GM19238 (cell line): Measurements from ENCODE around the gene PNRC1.
"Not testable (repeated sequence)": the region's sequence is repeated elsewhere in the genome, so short reads cannot be mapped to it uniquely, and the experiment has no call there.

Experiments
- DNase-seq: peaks from one replicate; pipeline ENCODE4 v3.0.0; 2011; ENCODE audit warnings: low spot score; ENCODE audit not compliant: insufficient read length

PNRC1 gene

GRCh38 chr6:89058627-89059026, 21.9 kb upstream of the PNRC1 start:
- no peak for DNase-seq

- DNase-seq, result no peak
Measured at GRCh38 chr6:89059227-89059626, 21.3 kb upstream of the PNRC1 start.

GRCh38 chr6:89063881-89064280, 16.7 kb upstream of the PNRC1 start:
- no peak for DNase-seq

- DNase-seq, result not testable (repeated sequence)
Measured at GRCh38 chr6:89064931-89065330, 15.6 kb upstream of the PNRC1 start.

- not testable (repeated sequence) for DNase-seq
Measured at GRCh38 chr6:89066121-89066520, 14.4 kb upstream of the PNRC1 start.

GRCh38 chr6:89066940-89067646, 13.5 kb upstream of the PNRC1 start:
- no peak for DNase-seq

- no peak for DNase-seq
Measured at GRCh38 chr6:89067796-89068195, 12.8 kb upstream of the PNRC1 start.

- DNase-seq, result no peak
Measured at GRCh38 chr6:89068695-89069094, 11.9 kb upstream of the PNRC1 start.

GRCh38 chr6:89069536-89070163, 10.9 kb upstream of the PNRC1 start:
- DNase-seq, result no peak

GRCh38 chr6:89071036-89071435, 9.5 kb upstream of the PNRC1 start:
- no peak for DNase-seq

- no peak for DNase-seq
Measured at GRCh38 chr6:89073014-89073620, 7.4 kb upstream of the PNRC1 start.

GRCh38 chr6:89073840-89074239, 6.7 kb upstream of the PNRC1 start:
- no peak for DNase-seq

GRCh38 chr6:89079511-89080234, 878 bp upstream of the PNRC1 start:
- DNase-seq, result no peak

- DNase-seq, result no peak
Measured at GRCh38 chr6:89081129-89081422, 525 bp downstream of the PNRC1 start.

GRCh38 chr6:89081423-89082322, 1.1 kb downstream of the PNRC1 start:
- peak; percentile 83 for DNase-seq

GRCh38 chr6:89082486-89082891, 1.9 kb downstream of the PNRC1 start:
- no peak for DNase-seq

GRCh38 chr6:89084542-89084941, 4.0 kb downstream of the PNRC1 start:
- no peak for DNase-seq

- DNase-seq, result no peak
Measured at GRCh38 chr6:89084954-89085353, 4.4 kb downstream of the PNRC1 start.

- DNase-seq, result no peak
Measured at GRCh38 chr6:89085409-89086205, 5.1 kb downstream of the PNRC1 start.

- no peak for DNase-seq
Measured at GRCh38 chr6:89087881-89088280, 7.3 kb downstream of the PNRC1 start.
